PC-9 (cell line): ENCODE measurements around the gene TRPV2. TPM values are rescaled to one million over a fixed set of nuclear protein-coding genes. Genes with fewer than 3 reads are reported as not detected.

ENCODE experiments used
- BruUV-seq: library from RNA; stranded (reverse); fragments of 400-500 nt; replicated peaks from 2 replicates; lab custom pipeline; 2021; lab: Mats Ljungman, UMichigan
- CTCF ChIA-PET: fragments of 300-600 bp; sonication (Branson Sonifier 250); formaldehyde crosslinking; loops from one replicate; lab custom pipeline; 2022; ENCODE audit warnings: antibody characterized with exemption; lab: Charles Lee
- POLR2A ChIA-PET: fragments of 300-600 bp; sonication (Branson Sonifier 250); formaldehyde crosslinking; loops from one replicate; lab custom pipeline; 2022; ENCODE audit warnings: antibody characterized with exemption; ENCODE audit not compliant: unreplicated experiment; lab: Charles Lee
- DNase-seq, 2 experiments: peaks; one replicate each; pipeline versions ENCODE4 v3.0.0 to v3.0.0-alpha.2; 2015 to 2022; ENCODE audit warnings: mixed read lengths in 1 of 2
- H2AFZ ChIP-seq: fragments of 200-600 bp; sonication (generic); 2 replicates; pipeline ENCODE4 v1.8.1; 2017; ENCODE audit warnings: antibody characterized with exemption
- H3F3A ChIP-seq: fragments of 200-600 bp; sonication (generic); 2 replicates; pipeline ENCODE4 v1.8.1; 2017; ENCODE audit warnings: antibody characterized with exemption, mild to moderate bottlenecking, low read depth; ENCODE audit not compliant: insufficient read depth
- H3K27ac ChIP-seq: fragments of 200-600 bp; sonication (generic); 2 replicates; pipeline ENCODE4 v1.6.1; 2016; ENCODE audit warnings: mixed run types
- H3K27me3 ChIP-seq: fragments of 200-600 bp; sonication (generic); 2 replicates; pipeline ENCODE4 v1.6.1; 2016; ENCODE audit warnings: low read depth, mixed run types; ENCODE audit not compliant: insufficient read depth
- H3K36me3 ChIP-seq: fragments of 200-600 bp; sonication (generic); 2 replicates; pipeline ENCODE4 v1.6.1; 2016; ENCODE audit warnings: low read depth, mixed run types
- H3K4me1 ChIP-seq: fragments of 200-600 bp; sonication (generic); replicated peaks from 2 replicates; pipeline ENCODE4 v1.6.1; 2016; ENCODE audit warnings: mixed run types; ENCODE audit not compliant: insufficient read depth
- H3K4me2 ChIP-seq: fragments of 200-600 bp; sonication (generic); 2 replicates; pipeline ENCODE4 v1.6.1; 2017; ENCODE audit warnings: mixed run types
- H3K4me3 ChIP-seq: fragments of 200-600 bp; sonication (generic); 2 replicates; pipeline ENCODE4 v1.6.1; 2016; ENCODE audit warnings: mixed run types
- H3K79me2 ChIP-seq: fragments of 200-600 bp; sonication (generic); 2 replicates; pipeline ENCODE4 v1.6.1; 2017; ENCODE audit warnings: low read depth, mixed run types
- H3K9me2 ChIP-seq: fragments of 200-600 bp; sonication (generic); 2 replicates; pipeline ENCODE4 v1.8.1; 2017; ENCODE audit warnings: mild to moderate bottlenecking; ENCODE audit not compliant: insufficient read depth
- H3K9me3 ChIP-seq: fragments of 200-600 bp; sonication (generic); 2 replicates; pipeline ENCODE4 v1.8.1; 2016; ENCODE audit warnings: low read depth; ENCODE audit not compliant: insufficient read depth
- H4K20me1 ChIP-seq: fragments of 200-600 bp; sonication (generic); 2 replicates; pipeline ENCODE4 v1.8.1; 2017; ENCODE audit not compliant: insufficient read depth
- CTCF ChIP-seq: fragments of 200-600 bp; sonication (generic); conservative IDR thresholded peaks from 2 replicates; pipeline ENCODE4 v1.6.1; 2017; ENCODE audit warnings: mixed run types, antibody characterized with exemption, mild to moderate bottlenecking, moderate library complexity
- EZH2 ChIP-seq: fragments of 200-600 bp; sonication (generic); IDR thresholded peaks from 2 replicates; pipeline ENCODE4 v1.8.0; 2017; ENCODE audit warnings: antibody characterized with exemption, low read depth
- intact Hi-C: fragments of 100-400 bp; cut with micrococcal nuclease; formaldehyde crosslinking; loops from one replicate; pipeline ENCODE4 v1.10.0; 2022; ENCODE audit not compliant: unreplicated experiment
- total RNA-seq: library from RNA; stranded (reverse); gene quantifications from 2 replicates; pipeline ENCODE4 v1.2.3, GENCODE V29; 2021

TRPV2 gene
- total RNA-seq, 1 experiment from 2014 or later, result 5.3 TPM

GRCh38 chr17:16429083-16429482, 13.7 kb downstream of the TRPV2 start:
- no peak for DNase-seq
- Histone ChIP-seq H3F3A (no peaks in the 10 kb centered on the region; the same call in 1 of the 2 replicates), H3K36me3 (no peaks in the 10 kb centered on the region), H2AFZ (no peak overlapping the region), H3K27me3 (no peaks in the 10 kb centered on the region), H3K27ac (no peak overlapping the region), H3K79me2 (no peaks in the 10 kb centered on the region), H3K9me3 (no peaks in the 10 kb centered on the region), H4K20me1 (no peaks in the 10 kb centered on the region), H3K9me2 (no peaks in the 10 kb centered on the region), H3K4me3 (no peak overlapping the region), H3K4me2 (no peak overlapping the region), H3K4me1 (no peaks in the 10 kb centered on the region)
- CTCF ChIA-PET, result no interaction called here
- intact Hi-C loops, result no loop called here
- POLR2A ChIA-PET, result interaction anchor here (0.6 kb wide), 1 partner anchor 10 kb away, joined by 3 read pairs; no protein-coding TSS in a partner anchor
- no TSS peak for BruUV-seq
- TF ChIP-seq CTCF (no peak), EZH2 (no peak)

GRCh38 chr17:16430650-16431049, 15.3 kb downstream of the TRPV2 start:
- Histone ChIP-seq H3K4me3 (no peak overlapping the region), H3K4me2 (no peak overlapping the region), H3K9me2 (no peaks in the 10 kb centered on the region), H3F3A (no peaks in the 10 kb centered on the region; the same call in 1 of the 2 replicates), H4K20me1 (no peaks in the 10 kb centered on the region), H3K9me3 (no peaks in the 10 kb centered on the region), H3K4me1 (no peaks in the 10 kb centered on the region), H3K36me3 (no peaks in the 10 kb centered on the region), H3K79me2 (no peaks in the 10 kb centered on the region), H2AFZ (no peak overlapping the region), H3K27me3 (no peaks in the 10 kb centered on the region), H3K27ac (no peak overlapping the region)
- no peak for DNase-seq
- BruUV-seq, result no TSS peak
- CTCF ChIA-PET, result no interaction called here
- intact Hi-C loops, result no loop called here
- TF ChIP-seq EZH2 (no peak), CTCF (no peak)
- POLR2A ChIA-PET, result no interaction called here

DNA sequence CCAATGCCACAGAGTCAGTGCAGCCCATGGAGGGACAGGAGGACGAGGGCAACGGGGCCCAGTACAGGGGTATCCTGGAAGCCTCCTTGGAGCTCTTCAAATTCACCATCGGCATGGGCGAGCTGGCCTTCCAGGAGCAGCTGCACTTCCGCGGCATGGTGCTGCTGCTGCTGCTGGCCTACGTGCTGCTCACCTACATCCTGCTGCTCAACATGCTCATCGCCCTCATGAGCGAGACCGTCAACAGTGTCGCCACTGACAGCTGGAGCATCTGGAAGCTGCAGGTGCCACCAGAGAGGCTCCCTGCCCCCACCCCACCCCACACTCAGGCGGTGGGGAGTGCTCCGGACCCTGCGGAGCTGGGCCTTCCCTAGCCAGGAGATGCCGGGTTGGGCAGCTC, 16.6 kb downstream of the TRPV2 start:
- no peaks in the 10 kb centered on the region; the same call in 1 of the 2 replicates for H3F3A ChIP-seq
- H3K4me3 ChIP-seq, result no peak overlapping the region
- CTCF ChIA-PET, result no interaction called here
- DNase-seq, result no peak
- H3K4me1 ChIP-seq, result no peaks in the 10 kb centered on the region
- H3K4me2 ChIP-seq, result no peak overlapping the region
- H3K9me2 ChIP-seq, result no peaks in the 10 kb centered on the region
- intact Hi-C loops, result no loop called here
- no peaks in the 10 kb centered on the region for H3K36me3 ChIP-seq
- no TSS peak for BruUV-seq
- H4K20me1 ChIP-seq, result no peaks in the 10 kb centered on the region
- no peak overlapping the region for H2AFZ ChIP-seq
- no peak overlapping the region for H3K27ac ChIP-seq
- POLR2A ChIA-PET, result no interaction called here
- H3K27me3 ChIP-seq, result no peaks in the 10 kb centered on the region
- H3K9me3 ChIP-seq, result no peaks in the 10 kb centered on the region
- TF ChIP-seq CTCF (no peak), EZH2 (no peak)
- H3K79me2 ChIP-seq, result no peaks in the 10 kb centered on the region
